Measurements from ENCODE around the gene CCNDBP1.
A peak's percentile ranks its signal among the peaks of the same experiment; 100 is the strongest.
"Not testable (repeated sequence)": the region's sequence is repeated elsewhere in the genome, so short reads cannot be mapped to it uniquely, and the experiment has no call there.

Gene CCNDBP1

GRCh38 chr15:43218908-43219706, 33.9 kb downstream of the CCNDBP1 start:
- peak; percentile 6 to 32 for DNase-seq

GRCh38 chr15:43219929-43220928, 35.0 kb downstream of the CCNDBP1 start:
- no peak for DNase-seq

GRCh38 chr15:43220991-43221403, 35.8 kb downstream of the CCNDBP1 start, which contains the start of gene EPB42:
TSS of gene EPB42 (minus strand) at chr15:43221018. CDS start at chr15:43220825, 193 bp downstream.
- no peak for DNase-seq

GRCh38 chr15:43221422-43221821, 36.2 kb downstream of the CCNDBP1 start:
- DNase-seq, result no peak

GRCh38 chr15:43225201-43225949, 40.2 kb downstream of the CCNDBP1 start:
- peak; percentile 58 to 60 for DNase-seq

- DNase-seq, result not testable (repeated sequence)
Measured at GRCh38 chr15:43225950-43226255, 40.7 kb downstream of the CCNDBP1 start.

- no peak for DNase-seq
Measured at GRCh38 chr15:43226436-43227305, 41.5 kb downstream of the CCNDBP1 start.

GRCh38 chr15:43229977-43230376, 44.8 kb downstream of the CCNDBP1 start:
- DNase-seq, result no peak

- DNase-seq, result no peak
Measured at GRCh38 chr15:43230640-43231115, 45.5 kb downstream of the CCNDBP1 start.

- no peak for DNase-seq
Measured at GRCh38 chr15:43232289-43232874, 47.2 kb downstream of the CCNDBP1 start.

- no peak for DNase-seq
Measured at GRCh38 chr15:43235536-43235935, 50.3 kb downstream of the CCNDBP1 start.

- DNase-seq, result no peak
Measured at GRCh38 chr15:43237842-43238470, 52.8 kb downstream of the CCNDBP1 start.

- DNase-seq, result no peak
Measured at GRCh38 chr15:43238671-43239131, 53.5 kb downstream of the CCNDBP1 start.

- DNase-seq, result no peak
Measured at GRCh38 chr15:43239732-43240491, 54.7 kb downstream of the CCNDBP1 start.

- no peak for DNase-seq
Measured at GRCh38 chr15:43241100-43241499, 55.9 kb downstream of the CCNDBP1 start.

- DNase-seq, result no peak
Measured at GRCh38 chr15:43242616-43243015, 57.4 kb downstream of the CCNDBP1 start.

- DNase-seq, result no peak
Measured at GRCh38 chr15:43243020-43243645, 57.9 kb downstream of the CCNDBP1 start.

GRCh38 chr15:43244092-43244491, 58.9 kb downstream of the CCNDBP1 start:
- DNase-seq, result no peak

- DNase-seq, result no peak
Measured at GRCh38 chr15:43246261-43246774, 61.1 kb downstream of the CCNDBP1 start.
